ENCODE data around the gene NFAM1. TPM values are rescaled to one million over a fixed set of nuclear protein-coding genes. Genes with fewer than 3 reads are reported as not detected.

NFAM1 gene
- total RNA-seq, 1 donor from 2014 or later, result not detected

- TF ChIP-seq CTCF (IDR thresholded peaks at IDR 0.05), result no peak
- no peaks in the 10 kb centered on the region for H3K9me3 Mint-ChIP-seq (ENCODE audit: unreplicated experiment)
- H3K27me3 Mint-ChIP-seq (ENCODE audit: unreplicated experiment), result peaks cover 33% of the 10 kb centered on the region
- no peak overlapping the region for H3K4me3 Mint-ChIP-seq (ENCODE audit: unreplicated experiment)
- no peak for DNase-seq (ENCODE audit: extremely low spot score, unreplicated experiment)
- H3K4me1 Mint-ChIP-seq (ENCODE audit: unreplicated experiment), result peaks cover 34% of the 10 kb centered on the region
- H3K36me3 Mint-ChIP-seq (ENCODE audit: unreplicated experiment), result no peaks in the 10 kb centered on the region
- H3K27ac Mint-ChIP-seq (ENCODE audit: unreplicated experiment), result no peak overlapping the region
These were observed 2.7 kb upstream of the NFAM1 start for GRCh38 chr22:42434748-42435425.

- H3K27me3 Mint-ChIP-seq (ENCODE audit: unreplicated experiment), result peaks cover 33% of the 10 kb centered on the region
- no peak overlapping the region for H3K27ac Mint-ChIP-seq (ENCODE audit: unreplicated experiment)
- no peaks in the 10 kb centered on the region for H3K36me3 Mint-ChIP-seq (ENCODE audit: unreplicated experiment)
- DNase-seq (ENCODE audit: extremely low spot score, unreplicated experiment), result no peak
- no peaks in the 10 kb centered on the region for H3K9me3 Mint-ChIP-seq (ENCODE audit: unreplicated experiment)
- no peak for TF ChIP-seq CTCF (IDR thresholded peaks at IDR 0.05)
- peaks cover 26% of the 10 kb centered on the region for H3K4me1 Mint-ChIP-seq (ENCODE audit: unreplicated experiment)
- no peak overlapping the region for H3K4me3 Mint-ChIP-seq (ENCODE audit: unreplicated experiment)
These were observed 1.8 kb upstream of the NFAM1 start for GRCh38 chr22:42433754-42434682.

GRCh38 chr22:42432818-42433217 is 615 bp upstream of the NFAM1 start:
- Mint-ChIP-seq H3K27ac (ENCODE audit: unreplicated experiment) (no peak overlapping the region), H3K27me3 (ENCODE audit: unreplicated experiment) (peaks cover 36% of the 10 kb centered on the region), H3K4me1 (ENCODE audit: unreplicated experiment) (peaks cover 23% of the 10 kb centered on the region), H3K4me3 (ENCODE audit: unreplicated experiment) (no peak overlapping the region), H3K36me3 (ENCODE audit: unreplicated experiment) (no peaks in the 10 kb centered on the region), H3K9me3 (ENCODE audit: unreplicated experiment) (no peaks in the 10 kb centered on the region)
- no peak for DNase-seq (ENCODE audit: extremely low spot score, unreplicated experiment)
- TF ChIP-seq CTCF (IDR thresholded peaks at IDR 0.05), result no peak

GRCh38 chr22:42431401-42432019 is 693 bp downstream of the NFAM1 start:
- DNase-seq (ENCODE audit: extremely low spot score, unreplicated experiment), result no peak
- Mint-ChIP-seq H3K4me3 (ENCODE audit: unreplicated experiment) (no peak overlapping the region), H3K36me3 (ENCODE audit: unreplicated experiment) (no peaks in the 10 kb centered on the region), H3K27me3 (ENCODE audit: unreplicated experiment) (peaks cover 43% of the 10 kb centered on the region), H3K9me3 (ENCODE audit: unreplicated experiment) (no peaks in the 10 kb centered on the region), H3K27ac (ENCODE audit: unreplicated experiment) (no peak overlapping the region), H3K4me1 (ENCODE audit: unreplicated experiment) (peaks cover 17% of the 10 kb centered on the region)
- no peak for TF ChIP-seq CTCF (IDR thresholded peaks at IDR 0.05)
